ENCODE data around the gene KIAA1217.

KIAA1217 gene

DNA sequence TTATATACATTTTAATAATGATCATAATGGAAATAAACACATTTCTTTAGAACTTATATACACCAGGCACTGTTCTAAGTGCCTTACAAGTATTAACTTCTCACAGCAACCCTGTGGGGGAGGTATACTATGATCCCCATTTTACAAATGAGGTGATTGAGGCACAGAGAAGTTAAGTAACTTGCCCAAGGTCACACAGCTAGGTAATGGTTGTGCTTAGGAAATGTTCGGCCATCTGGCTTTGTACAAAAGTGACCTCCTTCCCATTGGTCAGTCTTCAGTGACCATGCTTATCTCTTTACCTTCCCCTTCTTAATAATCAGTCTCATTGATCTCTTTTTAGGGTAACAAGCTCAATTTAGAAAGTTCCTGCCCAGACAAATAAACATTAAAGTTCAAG lies 158.8 kb downstream of the KIAA1217 start:
- DNase-seq (ENCODE audit: low read depth in 3 of 3) = no peak

DNA sequence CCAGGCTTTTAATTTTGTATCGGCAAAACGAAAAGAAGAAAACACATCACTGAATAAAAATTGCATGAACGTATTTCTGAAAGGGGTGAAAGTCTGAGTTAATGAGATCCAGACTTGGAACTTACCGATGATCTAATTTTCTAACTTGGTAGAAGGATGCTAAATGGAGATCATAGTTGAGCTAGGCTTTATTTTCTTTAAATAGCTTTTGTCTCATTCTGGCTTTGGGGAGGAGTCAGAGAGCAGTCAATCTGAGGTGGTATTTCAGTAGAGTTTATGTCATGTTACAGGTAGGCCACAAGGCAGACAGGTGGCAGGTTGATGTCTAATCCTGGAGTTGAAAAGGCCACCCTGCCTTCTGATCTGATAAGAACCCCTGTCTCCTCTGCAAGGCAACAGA lies 161.9 kb downstream of the KIAA1217 start:
- no peak for DNase-seq (ENCODE audit: low read depth in 3 of 3)

DNA sequence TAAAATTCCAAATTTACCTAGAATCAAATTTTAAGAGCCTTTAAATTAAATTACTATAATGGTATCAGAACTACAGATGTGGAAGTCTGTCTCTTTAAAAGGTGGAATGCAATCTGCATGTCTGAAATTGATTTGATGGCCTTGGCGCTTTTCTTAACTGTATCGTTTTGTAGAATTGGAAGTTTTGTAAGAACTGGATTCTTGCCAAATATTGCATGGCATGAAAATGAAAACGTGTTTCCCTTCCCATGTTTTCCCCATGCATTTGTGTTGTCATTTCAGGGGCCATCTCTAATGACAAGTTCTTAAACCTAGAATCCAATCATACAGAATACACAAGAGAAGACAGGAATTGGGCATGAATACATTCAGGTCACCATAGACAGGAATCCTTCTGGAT lies 162.5 kb downstream of the KIAA1217 start:
- no peak for DNase-seq (ENCODE audit: low read depth in 3 of 3)

DNA sequence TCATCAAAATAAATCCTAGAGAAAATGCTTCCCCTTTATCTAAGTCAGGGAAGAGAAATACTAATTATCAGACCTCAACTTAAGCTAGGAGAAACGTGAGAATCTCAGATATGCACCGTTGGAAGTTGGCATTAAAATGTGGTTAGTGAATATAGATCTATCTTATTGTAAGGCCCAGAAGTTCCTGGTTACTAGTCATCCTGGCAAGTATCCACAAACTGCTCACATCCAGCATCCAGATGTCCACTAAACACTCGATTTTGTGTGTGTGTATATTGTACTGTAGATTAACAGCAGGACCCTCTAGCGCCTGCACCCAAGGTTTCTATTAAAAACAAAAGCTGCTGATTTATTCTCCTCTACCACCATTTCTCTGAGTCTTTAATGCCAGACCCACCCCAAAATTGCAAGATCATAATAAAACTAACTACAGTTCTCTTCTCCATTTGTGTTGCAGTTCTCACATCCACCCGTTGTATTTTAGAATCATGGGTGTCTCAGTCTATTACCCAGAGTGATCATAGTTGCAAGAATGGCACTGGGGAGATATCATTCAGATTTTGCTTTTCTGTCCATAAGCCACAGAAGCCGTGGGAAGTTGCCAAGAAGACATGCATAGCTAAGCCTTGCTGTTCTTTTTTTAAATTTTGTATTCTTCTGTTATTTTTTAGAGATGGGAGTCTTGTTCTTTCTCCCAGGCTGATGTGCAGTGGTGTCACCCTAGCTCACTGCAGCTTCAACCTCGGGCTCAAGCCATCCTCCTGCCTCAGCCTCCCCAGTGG lies 165.4 kb downstream of the KIAA1217 start:
- no peak for DNase-seq (ENCODE audit: low read depth in 3 of 3)

DNA sequence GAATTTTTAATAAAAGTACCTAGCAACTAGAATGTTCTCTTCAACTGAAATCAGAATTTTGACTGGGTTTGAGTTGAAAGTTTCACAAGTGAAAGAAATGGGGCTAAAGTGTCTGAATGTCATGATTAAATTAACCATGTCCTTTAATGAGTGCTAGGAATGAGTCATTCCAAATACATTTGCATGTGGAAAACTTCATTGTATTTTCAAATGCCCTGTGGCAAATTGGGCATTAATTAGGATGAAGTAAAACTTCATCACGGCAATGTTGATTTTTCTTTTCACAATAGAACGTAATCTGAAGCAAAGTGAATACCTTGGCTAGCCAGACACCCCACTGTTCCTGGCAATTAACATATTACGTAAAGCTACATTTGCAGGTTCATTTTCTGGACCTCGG lies 166.6 kb downstream of the KIAA1217 start:
- DNase-seq (ENCODE audit: low read depth in 3 of 3) = no peak

DNA sequence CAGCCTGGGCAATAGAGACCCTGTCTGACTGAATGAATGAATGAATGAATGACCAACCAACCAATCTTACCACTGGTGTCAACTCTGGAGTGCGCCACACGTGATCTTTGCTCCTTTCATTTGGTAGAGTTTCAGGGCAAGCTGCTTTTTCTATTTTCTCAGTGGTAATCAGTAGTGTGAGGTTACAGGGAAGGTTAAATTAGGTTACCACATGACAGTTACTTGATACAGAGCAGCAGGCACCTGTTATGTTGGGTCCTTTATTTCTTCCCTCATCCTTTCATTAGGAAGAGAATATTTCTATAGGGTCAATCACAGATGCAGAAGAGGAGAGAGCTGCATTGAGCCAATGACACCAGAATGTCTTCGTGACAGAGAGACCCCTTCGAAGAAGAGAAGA lies 167.8 kb downstream of the KIAA1217 start:
- DNase-seq (ENCODE audit: low read depth in 3 of 3) = no peak

DNA sequence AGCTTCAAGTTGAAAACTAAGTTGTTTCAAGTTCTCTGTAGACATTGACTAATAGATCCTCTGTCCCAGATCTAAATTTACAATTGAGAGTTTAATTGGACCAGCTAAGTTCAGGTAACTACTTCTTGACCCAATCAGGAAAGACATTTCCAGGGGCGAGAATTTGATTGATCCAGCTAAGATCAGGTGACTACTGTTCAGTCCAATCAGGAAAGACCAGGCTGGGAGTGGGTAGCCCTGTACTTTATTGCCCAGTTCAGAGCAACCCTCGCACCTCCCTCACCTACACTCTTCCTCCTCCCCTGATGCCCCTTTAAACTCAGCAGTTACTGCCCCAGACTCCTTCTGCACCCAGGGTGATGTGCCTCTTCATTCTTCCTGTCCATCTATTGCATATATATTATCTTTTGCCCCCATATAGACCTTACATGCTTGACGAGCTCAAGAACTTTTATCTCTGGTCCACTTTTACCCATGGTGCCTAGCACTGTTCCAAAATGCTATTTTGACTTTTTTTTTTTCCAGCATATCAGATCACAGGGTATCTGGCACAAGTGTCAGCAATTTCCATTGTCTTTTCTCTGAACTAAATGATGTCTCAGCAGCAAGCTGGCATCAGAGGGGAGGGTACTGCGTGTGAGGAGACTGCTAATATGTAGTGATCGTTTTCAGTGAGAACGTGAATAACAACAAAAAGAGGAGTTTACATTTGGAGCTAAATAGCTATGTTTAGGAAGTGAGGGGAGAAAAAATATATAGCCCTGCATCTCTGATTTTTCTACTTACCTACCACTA lies 169.4 kb downstream of the KIAA1217 start:
- no peak for DNase-seq (ENCODE audit: low read depth in 3 of 3)

DNA sequence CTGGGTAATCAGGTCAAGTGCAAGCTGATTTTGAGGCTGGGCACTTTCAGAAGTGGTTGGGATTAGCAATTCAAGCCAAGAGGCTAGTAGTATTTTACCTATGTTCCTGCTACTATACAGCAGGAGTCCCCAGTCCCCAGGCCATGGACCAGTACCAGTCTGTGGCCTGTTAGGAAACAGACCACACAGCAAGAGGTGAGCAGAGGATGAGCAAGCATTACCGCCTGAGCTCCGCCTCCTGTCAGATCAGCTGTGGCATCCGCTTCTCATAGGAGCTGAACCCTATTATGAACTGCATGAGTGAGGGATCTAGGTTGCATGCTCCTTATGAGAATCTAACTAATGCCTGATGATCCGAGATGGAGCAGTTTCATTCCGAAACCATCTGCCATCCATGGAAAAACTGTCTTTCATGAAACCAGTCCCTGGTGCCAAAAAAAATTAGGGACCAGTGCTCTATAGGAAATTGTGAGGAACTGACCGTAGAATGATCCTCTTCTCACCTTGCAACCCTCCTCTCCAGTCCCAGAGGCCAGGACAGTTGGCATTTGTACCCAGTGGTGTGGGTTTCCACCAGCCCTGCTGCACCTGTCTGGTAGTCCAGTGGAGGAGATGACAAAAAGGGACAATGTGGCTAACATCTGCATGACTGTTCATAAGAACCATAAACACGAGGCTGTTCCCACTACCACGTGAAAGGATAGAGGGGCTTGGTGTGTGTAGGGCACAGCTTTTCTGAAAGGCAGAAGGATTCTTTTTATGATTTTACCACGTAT lies 172.5 kb downstream of the KIAA1217 start:
- DNase-seq (ENCODE audit: low read depth in 3 of 3) = no peak

DNA sequence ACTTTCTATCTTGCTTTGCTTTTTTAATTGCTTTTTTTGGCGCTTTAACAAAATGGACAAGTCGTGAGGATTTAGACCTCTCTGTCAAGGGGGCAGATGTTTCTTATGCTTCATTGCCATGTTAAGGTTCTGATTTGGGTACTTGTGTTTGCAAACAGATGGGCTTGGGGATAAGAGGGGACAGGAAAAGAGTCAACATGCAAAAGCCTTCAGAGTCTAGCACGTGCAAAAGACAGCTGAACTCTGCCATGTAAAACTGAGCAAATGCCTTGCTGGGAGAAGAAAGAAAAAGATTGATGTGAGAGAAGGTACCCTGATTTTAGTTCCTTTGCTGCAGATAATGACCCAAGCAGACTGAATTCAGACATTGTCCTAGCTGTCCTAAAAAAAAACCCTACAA lies 173.1 kb downstream of the KIAA1217 start:
- no peak for DNase-seq (ENCODE audit: low read depth in 3 of 3)

DNA sequence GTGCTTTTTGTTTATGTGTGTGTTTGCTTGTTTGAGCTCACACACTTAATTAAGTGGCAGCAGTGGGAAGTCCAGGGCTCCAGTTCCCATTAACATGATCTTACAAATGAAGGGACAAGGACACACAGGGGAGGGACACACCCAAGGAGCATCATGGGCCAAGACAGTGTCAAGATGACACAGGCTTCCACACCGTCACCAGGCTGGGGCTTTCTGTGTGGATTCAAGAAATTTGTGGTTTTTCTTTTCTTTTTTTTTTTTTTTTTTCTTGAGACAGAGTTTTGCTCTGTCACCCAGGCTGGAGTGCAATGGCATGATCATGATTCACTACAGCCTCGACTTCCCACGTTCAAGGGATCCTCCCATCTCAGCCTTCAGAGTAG lies 173.6 kb downstream of the KIAA1217 start:
- peak in 1 of 3 experiments; percentile 11 for DNase-seq (ENCODE audit: low read depth in 3 of 3)

DNA sequence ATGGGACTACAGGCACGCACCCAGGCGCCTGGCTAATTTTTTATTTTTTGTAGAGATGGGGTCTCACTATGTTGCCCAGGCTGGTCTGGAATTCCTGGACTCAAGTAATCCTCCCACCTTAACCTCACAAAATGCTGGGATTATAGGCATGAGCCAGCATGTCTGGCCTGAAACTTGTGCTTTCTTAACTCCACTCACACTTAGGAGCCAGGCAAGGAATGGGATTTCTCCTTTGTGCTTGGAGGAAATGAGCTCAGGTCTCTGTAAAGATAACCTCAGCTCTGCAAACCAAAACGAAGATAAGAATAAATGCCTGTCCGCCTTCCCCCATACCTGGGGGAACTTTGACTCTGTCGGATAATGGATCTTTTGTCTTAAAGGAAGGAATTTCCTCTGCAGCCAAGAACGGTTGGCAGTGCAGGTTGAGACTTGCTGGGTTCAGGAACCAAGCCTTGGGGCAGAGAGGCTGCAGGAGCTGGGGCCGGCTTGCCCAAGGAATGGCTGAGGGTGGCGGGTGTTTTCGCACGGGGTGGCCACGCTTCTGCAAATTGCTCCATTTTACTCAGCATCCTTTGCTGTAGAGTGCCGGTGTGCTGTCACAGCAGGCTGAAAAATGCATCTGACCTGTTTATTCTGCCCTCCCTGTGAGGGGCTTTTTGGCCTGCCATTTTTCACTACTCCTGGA lies 174.2 kb downstream of the KIAA1217 start:
- no peak for DNase-seq (ENCODE audit: low read depth in 3 of 3)

DNA sequence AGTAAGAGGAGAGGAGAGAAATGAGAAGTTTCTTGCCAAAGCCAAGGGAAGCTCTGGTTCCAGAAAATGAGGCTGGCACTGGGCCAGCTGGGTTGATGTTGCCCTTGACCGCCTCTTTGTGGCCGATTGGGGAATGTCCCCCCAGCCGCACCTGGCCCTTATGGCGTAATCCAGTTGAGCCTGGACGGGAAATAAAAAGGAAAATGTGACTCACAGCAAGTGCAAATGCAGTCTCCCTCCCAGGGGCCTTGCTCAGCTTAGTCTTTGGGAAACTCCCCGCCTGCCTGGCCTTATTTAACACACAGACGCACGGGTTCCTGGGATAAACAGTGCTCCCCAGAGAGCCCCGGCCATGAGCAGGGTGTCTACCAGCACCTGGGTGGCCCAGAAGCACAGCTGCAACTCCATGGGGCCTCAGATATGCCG lies 174.8 kb downstream of the KIAA1217 start:
- peak in 2 of 3 experiments; percentile 5 to 52 for DNase-seq (ENCODE audit: low read depth in 3 of 3)

DNA sequence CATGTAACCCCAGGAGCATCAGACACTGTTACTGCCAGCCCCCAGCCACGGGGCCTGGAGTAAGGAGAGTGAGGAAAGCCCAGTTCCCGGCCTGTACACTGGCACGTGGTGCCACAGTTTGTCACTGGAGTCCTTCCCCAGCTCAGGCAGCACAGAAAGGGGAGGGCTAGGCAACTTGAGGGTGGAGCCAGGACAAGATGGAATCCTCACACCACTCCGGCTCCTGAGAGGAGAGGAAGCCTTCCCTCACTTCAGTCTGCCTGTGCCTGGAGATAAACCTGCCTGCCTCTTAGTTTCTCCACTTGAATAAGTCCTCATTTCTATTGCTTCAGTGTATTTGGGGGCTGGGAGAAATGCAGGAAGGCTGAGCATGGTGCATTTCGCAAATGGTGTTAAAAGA lies 176.0 kb downstream of the KIAA1217 start:
- DNase-seq (ENCODE audit: low read depth in 3 of 3) = no peak

DNA sequence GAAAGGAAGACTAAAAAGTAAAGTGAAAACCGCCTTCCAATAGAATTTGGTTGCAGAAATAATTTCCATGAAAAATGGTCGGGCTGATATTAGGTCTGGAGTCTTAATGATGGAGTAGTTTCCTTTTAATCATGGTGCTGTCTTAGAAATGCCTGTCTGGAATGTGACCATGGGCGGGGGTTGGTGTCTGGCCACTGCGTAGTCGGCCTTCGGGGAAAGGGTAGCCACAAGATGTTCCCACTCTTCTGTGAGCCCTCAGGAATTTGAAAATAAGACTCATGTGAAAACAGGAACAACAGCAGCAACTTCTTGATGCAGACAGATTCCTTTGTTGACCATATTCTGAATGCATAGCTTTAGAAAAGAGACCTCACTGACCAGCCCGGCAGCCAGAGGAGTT lies 176.8 kb downstream of the KIAA1217 start:
- DNase-seq (ENCODE audit: low read depth in 3 of 3) = no peak

DNA sequence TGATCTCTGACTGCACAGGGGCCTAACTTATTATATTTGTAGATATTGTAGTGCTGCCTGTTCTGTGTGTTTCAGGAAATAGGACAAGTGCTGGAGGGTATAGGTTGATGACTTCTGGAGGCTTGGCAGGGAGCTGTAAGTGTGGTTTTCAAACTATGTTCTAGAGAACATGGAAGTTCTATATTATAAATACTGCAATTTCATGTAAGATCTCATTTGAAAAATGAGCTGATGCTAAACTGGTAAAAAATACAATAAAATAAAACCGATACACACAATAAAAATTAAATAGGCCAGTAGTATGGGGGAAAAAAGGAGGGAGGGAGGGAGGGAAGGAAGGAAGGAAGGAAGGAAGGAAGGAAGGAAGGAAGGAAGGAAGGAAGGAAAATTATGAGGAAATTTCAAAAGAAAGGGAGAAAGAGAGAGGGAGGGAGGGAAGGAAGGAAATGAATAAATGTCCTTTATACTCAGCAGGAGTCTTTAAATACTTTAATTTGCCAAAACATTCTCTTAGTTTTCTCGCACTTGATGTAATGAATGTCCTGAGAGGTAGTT lies 181.3 kb downstream of the KIAA1217 start:
- no peak for DNase-seq (ENCODE audit: low read depth in 3 of 3)

DNA sequence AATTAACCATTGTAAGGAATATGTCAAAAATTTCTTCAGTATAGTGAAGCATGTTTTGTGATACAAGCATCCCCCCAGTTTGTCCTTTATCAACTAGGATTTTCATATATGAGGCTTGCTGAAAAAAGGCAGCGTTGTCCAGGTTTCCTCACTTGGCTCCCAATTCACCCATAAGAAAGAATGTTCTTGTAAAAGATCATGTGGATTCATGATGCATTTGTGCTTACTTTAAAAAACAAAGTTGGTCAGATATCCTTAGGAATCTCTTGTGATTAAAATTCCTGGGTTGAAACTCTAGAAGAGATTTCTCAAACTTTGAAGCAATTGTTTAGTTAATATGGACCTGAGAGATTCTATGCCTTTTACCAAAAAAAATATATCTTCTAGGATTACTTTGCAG lies 181.8 kb downstream of the KIAA1217 start:
- no peak for DNase-seq (ENCODE audit: low read depth in 3 of 3)

DNA sequence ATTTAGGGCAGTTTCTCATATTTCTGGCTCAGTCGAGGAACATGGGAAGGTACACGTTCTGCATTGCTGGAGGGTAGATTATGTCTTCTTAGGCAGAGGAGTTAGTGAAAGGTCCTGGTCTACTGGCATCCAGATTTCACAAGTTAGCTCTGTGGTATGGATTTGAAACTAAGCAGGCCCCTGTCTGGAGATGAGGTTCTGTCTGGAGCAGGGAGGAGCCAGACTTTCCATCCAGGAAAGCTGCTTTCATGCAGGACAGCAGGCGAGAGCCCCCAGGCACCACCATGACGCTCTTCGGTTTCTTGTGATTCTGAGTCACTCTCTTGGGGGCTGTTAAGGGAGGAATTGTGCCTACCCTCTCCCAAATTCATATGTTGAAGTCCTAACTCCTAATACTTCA lies 184.3 kb downstream of the KIAA1217 start:
- DNase-seq (ENCODE audit: low read depth in 3 of 3) = no peak

DNA sequence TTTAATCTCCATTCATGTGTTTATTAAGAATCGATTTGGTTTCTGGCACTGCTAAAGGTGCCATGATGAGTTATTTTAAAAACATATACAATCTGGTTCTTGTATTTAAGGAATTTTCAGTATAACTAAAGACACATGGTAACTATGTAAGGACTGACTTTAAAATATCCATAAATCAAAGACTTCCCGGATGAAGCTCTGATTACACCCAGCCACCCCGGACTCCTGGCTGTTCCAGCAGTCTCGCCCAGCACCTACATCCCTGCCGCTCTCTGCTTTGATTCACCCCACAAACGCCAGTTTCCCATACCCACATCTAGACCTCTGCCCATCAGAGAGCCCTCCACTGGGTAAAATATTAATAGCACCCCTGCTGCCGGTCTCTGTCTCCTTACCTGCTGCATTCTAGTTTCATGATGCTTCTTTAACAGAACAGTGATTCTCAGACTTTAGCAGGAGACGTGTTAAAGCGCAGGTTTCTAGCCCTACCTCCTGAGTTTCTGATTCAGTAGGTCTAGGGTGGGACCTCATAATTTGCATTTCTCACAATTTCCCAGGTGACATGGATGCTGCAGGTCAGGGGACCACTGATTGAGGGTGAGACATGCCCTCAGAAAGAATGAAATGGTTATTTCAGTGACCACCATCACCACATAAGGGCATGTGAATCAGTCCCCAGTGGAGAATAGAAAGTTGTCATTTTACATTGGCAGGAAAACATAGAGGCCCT lies 185.7 kb downstream of the KIAA1217 start:
- DNase-seq (ENCODE audit: low read depth in 3 of 3) = no peak

DNA sequence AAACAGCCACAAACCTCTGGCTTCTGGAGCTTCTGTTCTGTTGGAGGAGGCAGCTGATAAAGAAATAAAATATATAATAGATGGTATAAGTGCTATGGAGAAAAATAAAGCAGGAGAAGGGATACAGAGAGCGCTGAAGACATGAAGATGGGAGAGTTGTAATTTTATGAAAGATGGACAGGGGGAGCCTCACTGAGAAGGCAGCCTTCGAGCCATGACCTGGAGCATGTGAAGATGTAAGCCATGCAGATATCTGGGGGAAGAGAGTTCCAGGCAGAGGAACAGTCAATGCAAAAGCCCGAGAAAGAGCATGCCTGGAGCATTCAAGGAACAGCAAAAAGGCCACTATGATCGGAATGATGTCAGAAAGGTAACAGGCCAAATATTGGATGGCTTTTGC lies 187.5 kb downstream of the KIAA1217 start:
- DNase-seq (ENCODE audit: low read depth in 3 of 3) = no peak

DNA sequence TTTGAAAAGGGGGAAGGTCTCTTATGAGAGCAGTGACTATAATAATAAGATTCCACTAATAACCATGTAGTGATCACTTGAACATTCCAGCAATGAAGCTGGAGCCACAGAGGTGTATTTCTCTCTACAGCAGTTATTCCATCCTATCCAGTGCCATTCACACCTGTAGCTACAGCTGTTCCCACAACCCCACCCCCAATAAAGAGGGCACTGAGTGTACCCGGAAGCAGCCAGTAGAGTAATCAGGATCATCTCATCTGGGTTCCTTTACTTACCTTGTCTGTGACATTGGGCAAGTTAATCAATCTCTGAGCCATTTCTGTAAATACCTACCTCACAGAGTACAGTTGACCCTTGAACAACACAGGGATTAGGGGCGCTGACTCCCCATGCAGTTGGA lies 188.7 kb downstream of the KIAA1217 start:
- no peak for DNase-seq (ENCODE audit: low read depth in 3 of 3)

DNA sequence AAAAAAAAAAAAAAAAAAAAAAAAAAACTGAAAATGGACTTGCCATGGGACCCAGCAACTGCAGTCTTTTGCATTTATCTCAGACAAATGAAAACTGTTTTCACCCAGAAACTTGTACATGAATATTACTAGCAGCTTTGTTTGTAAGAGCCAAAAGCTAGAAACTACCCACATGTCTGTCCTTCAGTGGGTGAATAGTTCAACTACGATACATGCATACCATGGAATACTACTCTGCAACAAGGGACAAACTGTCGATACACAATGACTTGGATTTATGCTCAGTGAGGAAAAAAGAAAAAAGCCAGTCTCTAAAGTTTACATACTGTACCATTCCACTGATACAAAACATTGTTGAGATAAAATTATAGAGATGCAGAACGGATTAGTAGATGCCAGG lies 195.6 kb downstream of the KIAA1217 start:
- no peak for DNase-seq (ENCODE audit: low read depth in 3 of 3)

All from stimulated activated CD4-positive, alpha-beta T cell treated with anti-CD3 and anti-CD28 coated beads, TNF-alpha, amount 100 ng/mL, for 24 hours (primary cell).